GM19240 (cell line): Measurements from ENCODE around the gene HLCS.

Experiments
- DNase-seq: peaks from one replicate; pipeline ENCODE4 v3.0.0; 2011; ENCODE audit warnings: low spot score; ENCODE audit not compliant: insufficient read length

Gene HLCS

DNA sequence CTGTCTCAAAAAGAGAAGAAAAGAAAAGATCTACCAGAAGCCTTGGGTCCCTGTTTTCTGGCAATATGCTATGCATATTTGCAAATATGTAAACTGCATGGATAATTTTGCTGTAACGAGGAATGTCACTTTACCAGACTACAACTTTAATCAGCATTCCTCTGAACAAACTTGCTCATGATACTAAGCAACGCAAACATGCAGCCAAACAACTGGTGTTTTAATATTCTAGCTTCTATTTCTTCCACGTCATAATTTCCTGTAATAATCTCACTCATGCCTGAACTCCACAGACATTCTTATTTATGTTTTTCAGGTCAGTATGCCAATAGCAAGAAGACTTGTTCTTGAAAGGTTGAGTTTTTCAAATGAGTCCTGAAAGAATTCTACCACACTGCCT, 153.4 kb downstream of the HLCS start:
- DNase-seq = no peak

DNA sequence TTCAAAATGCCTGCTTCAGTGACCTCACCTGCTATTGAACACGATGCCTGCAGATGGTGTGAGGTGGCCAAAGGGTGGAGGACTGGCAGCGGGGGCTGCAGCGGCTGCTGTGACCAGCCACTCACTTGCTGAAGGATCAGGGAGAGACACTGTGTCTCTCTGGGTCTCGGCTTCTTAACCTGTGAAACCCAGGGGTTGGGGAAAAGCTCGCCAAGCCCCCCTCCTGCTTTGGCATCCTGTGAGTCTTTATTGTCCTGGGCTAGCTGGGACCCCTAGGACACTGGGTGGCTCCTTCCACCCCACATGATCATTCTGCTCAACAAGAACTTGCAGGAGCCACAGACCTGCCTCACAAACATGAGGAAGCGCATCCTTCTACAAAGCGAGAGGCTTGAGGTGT, 154.7 kb downstream of the HLCS start:
- no peak for DNase-seq

DNA sequence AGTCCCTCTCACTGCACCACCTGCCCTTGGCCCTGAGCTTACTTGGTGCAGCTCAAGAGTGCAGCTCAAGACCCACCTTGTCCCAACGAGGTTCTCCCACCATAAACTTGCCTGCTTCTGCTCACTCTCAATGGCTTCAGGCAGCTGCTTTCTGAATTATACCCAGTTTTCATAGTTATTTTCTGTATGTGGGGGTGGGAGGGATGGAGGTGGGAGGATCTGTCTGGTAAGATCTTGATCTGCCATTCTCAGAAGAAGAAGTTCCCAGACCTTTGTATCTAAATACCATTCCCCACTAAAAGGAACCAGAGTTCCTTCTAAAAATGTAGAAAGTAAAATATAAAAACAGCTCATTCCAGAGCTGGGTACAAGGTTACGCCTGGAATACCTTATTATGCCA, 156.0 kb downstream of the HLCS start:
- DNase-seq = no peak

DNA sequence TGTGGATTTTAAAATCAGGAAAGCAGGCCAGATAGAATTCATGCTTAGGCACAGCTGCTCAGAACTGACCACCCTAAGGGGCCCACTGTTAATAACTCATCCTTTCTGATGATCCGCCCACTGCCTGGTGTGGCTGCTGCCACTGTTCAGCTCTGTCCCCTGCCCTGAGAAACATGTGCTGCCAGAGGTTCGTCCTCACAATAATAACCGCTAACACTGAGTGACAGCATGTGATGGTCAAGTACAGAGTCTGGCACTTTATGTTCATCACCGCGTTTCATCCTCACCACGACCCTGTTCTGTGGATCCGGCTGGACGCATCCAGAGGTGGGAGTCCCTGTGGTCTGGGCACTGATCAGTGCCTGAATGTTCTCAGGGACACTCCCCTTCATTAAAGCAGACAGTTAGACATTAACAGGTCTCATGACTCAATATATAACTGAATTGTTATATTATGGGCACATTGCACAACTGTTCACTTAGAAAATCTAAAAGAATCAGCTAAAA, 159.0 kb downstream of the HLCS start:
- DNase-seq = no peak

DNA sequence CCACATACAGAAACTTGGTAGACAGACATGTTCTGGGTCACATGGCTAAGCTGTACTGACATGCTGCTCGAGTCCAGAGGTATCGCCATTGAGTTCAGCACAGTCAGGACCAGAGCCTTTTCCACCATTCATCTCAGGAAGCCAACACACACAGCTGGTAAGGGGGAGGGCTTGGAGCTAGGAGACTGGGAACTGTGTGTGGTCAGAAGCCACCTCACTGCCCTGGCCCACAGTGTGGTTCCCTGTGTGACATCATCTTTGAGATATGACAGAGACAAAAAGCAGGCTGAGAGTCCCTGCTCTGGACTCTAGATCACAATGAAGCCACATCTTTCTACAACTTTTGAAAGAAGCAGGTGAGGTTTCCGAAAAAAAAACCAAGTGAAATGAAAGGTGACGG, 160.4 kb downstream of the HLCS start:
- DNase-seq = no peak

DNA sequence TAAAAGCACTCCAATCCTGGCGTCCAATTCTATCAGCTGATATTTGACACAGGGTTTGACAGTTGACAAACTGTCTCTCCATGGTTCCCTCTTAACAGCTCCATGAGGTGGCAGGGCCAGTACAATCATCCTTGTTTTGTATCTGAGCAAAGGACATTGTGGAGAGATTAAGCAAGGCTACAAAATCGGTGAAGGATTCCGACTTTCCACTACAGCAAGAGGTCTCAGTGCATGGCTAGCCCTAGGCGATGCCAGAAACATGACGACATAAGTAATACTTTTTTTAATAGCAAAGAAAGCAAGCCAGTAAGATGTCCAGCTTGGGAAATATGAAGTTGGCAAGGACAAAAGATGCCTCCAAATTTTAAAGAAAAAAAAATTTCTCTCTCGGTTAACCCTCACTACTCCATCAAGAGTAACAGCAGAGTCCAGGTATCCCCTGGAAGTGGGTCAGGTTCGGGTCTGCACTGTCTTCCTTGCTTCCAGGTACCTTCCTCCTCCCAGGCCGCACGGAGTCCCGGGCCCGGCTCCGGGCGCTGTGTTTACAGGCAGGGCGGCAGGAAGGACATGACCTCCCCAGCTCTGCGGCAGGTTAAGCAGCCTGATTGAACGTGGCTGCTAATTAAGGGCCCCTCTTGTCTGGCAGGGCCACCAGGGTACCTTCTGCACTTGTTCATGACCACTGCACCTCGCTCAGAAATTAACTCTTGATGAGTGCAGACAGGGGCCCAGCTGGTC, 161.4 kb downstream of the HLCS start:
- DNase-seq = no peak

DNA sequence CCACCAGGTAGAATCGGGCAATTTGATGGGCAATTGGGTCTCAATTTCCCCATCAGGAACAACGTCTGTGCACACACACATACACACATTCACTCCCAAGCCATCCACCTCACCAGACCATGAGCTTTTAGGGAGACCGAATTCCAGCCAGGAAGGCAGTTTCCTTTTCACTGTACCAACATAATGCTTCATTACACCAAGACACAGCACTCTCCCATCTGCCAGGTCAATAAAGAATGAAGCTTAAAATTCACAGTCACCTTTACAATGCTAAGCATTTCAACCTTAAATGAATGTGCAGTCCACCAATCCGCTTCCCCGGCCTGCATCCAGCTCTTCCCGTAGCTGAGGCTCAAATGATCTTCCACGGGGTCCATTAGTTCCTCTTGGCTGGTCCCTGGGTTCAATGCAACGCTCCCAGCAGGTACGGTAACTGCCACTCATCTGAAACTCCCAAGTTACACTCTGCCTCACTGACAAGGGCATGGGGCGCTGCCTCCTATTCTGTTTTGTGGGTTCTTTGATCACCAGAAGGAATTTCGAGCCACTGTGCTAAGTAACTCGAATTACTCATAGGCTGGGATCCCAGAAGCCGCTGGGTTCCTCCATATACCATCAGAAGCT, 162.5 kb downstream of the HLCS start:
- DNase-seq = no peak

DNA sequence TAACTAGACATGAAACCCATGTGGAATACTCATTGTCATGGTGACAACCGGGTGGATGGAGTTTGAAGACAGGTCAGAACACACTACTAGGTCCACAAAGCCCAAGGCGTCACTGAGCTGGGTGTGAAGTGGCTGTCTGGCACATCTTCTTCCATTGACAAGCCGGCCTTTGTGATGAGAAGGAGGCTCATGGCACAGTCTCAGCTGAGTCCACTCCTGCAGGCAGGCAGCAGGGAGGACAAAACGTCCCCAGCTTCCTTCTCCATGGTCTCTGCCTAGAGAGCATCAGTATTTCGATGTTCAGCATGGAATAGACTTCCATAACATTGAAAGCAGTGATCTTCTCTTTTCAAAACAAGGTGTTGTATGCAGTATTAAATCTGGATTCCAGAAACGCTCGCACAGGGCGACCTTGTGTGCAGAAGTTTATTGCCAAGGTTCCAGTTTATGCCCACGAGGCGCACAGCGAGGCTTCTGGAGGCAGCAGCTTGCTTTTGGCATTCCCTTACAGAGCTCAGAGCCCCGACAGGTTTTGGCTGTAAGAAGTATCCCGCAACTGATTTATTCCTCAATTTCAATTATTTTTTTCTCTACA, 163.3 kb downstream of the HLCS start:
- no peak for DNase-seq

DNA sequence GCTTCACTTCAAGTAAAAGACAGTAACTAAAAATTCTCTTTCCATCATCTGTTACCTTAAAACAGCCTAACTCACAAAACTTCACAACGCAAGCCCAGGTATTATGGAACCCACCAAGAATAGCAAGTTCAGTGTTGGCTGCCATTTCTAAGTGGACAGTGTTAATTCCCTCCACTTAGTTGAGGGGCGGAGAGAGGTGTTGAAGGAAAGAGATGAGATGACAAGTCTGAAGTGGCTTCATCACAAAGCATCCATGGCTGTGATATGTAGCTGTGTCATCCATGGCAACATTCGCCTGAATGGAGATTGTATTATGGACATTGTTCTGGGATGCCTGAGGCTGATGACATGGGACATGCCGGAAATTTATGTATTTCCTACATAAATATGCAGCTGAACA, 165.7 kb downstream of the HLCS start:
- DNase-seq = no peak

DNA sequence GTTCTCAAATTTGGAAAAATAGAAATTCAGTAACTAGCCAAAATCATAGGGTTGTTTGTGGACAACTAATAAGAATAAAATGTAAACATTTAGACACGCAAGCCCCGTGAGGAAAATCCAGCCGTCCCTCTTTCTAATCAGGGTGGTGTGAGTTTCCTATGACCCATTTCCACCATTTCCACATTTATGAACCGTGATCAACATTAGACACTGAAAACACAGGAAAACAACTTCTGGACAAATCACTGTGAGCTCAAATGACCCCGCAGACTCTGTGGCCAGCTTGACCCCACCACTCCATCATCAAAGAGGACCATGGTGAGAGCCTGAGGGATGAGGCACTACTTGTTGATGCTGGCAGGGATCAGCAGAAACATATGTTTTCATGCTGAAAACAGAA, 166.6 kb downstream of the HLCS start:
- DNase-seq = no peak

DNA sequence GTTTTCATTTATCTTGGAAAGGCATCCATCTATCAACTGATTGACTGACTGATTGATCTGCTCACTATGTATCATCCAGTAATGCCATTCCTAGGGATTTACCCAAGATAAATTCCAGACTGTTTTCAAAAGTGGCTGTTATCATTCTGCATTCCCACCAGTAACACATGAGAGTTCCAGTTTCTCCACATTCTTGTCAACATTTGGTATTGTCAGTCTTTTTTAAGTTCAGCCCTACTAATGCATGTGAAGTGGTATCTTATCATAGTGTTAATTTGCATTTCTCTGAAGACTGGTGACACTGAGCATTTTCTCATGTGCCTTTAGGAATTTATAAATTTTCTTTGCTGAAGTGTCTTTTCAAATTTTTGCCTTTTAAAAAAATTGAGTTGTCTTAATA, 168.0 kb downstream of the HLCS start:
- no peak for DNase-seq

DNA sequence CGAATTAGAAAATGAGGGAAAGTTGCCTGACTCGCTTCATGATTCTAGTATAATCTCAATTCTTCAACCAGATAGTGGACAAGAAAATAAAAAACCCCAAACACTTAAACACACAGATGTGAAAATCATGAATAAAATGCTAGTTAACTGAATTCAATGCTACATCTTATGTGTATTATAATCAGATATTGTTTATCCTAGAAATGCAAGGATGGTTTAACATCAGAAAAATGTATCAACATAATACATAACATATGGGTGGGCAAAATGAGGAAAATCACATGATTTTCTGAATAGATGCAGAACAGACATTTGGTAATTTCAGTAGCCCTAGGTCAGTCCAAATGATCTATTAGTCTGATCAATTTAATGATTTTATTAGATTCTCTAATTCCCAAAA, 170.4 kb downstream of the HLCS start:
- DNase-seq = no peak

DNA sequence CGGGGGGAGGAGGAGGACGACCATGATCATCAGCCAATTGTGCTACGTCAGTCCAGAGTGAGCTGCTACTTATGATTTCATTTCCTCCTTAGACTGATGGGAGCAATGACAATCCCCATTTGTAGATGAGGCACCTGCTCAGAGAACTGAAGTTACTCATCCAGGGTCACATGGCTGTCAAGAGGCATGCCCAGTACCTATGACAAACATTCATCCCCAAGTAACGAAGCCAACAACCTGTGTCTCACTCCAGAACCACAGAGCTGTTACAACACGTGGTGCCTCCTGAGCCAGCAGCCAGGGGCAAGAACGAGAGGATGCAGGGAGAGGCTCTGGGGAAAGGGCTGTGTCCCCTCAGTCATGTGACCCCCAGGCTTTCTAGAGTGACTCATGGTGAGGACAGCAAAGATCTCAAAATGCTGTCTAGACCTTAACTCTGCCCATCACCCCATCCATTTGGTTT, 173.9 kb downstream of the HLCS start:
- no peak for DNase-seq

DNA sequence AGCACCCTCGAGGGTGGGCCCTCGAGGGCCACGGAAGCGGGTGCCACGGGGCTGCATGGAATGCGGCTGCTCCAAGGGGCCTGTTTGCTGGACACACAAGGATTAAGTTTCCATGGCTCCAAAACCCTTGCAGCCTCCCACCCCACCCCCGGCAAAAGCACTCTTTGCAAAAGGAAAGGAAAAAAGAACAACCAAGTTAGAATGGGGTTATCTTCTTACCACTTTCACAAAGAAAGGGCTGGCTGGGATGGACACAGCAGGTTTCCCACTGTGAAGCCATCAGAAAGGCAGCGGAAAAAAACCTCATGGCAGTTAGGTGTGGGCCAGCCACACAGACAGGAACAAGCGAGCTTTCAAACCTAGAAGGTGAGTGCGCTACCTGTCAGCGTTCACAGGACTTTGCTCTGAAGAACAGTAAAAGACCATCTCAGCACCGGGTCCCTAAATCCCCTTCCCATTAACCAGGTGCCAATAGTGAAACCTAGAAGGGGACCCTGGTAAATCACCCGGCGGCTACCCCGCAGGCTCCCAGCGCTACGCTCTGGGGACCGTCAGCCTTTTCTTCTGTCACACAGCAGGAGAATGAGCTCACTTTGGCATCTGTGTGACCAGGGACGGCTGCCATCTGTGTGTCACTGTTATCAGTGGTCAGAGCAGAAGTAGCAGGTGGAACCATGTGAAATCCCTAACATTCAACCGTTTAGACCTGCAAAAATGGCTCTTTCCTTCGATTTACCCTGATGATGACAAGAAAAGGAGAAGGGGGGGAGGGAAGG, 174.6 kb downstream of the HLCS start:
- no peak for DNase-seq

DNA sequence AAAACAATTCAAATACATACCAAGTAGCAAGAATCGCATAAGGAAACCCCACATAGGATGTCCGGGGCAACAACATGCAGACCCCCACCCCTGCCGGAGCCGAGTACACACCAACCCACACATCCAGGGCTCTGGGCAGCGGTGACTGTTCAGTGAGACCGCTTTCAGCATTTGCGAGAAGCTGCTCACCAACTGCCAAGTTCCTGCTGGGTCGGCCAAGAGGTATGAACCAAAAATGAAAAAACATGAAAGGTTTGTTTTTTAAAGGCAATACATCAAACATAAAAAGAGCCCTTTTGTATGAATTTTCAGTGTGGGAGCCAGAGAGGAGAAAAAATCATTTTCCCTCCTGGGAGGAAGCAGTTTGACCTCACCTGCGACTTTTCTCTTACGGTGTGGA, 175.3 kb downstream of the HLCS start:
- DNase-seq = no peak

DNA sequence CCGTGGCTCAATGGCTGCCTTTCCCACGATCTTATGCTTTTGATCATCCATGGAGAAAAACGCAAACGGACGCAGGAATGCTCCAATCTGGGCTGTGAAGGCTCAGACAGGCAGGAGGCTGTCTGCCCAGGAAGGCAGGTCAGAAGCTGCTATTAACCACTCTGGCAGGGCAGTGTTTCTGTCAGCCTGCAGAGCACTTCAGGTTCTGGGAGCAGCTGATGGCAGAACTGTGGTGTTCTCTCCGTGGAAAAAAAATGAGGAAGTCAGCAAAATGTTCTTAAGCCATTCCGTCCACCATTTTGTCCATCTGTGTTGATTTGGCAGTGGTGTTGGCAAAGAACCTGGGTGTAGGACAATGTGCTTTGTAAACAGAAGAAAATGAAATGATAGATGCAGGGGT, 175.9 kb downstream of the HLCS start:
- DNase-seq = no peak

DNA sequence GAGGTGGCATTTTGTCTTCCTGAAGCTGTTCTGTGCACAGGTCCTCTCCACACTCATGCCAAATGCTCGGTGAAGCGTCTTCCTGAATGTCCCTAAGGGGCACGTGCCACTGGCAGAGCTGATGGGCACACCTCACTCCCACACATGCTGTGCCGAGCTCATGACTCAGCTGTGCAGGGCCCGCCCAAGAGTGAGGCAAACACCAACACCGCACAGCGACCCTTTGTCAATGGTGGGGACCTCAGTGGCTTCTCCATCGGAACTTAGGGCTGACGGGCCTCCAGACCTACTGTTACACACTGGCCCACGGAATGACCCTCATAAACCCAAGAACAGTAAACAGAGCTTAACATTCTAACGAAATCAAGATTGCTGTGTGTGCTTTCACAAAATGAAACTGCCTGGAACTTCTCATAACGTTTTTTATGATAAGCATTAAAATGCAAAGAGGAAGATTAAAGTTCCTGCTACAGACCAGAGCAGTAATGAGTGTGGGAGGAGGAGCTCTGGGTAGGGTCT, 178.3 kb downstream of the HLCS start:
- no peak for DNase-seq

DNA sequence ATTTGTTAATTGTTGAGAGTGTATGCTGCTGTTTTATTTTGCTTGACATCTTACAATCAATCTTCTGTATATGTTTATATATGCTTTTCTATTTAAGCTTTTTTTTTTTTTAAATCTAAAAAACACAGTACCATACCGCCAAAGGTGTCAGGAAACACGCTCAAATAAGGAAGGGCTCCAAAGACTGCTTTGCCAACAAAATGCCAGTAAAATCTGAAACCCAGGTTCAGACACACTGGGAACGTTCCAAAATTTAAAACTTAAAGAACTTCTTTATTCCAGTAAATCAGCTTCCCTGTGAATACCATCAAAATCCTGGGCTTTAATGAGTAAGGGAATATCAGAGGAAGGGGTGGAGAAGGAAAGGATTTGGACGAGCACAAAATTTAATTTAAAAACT, 180.3 kb downstream of the HLCS start:
- DNase-seq = no peak

DNA sequence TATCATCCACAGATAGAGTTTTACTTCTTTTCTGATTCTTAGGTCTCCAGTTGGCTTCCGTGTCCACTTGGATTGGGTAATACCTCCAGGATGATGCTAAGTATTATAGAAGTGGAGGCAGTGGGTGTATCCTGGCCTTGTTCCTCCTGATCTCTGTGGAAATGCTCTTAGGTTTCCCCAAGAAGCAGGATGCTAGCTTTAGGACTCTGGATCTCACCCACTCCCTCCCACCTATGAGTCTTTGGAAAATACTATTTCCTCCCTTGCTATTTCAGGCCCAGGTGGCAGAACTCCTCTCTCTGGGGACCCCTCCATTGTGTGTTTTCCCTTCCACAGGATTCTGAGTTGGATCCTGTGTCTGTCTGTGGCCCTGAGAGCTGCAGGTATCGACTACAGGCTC, 180.9 kb downstream of the HLCS start:
- no peak for DNase-seq

DNA sequence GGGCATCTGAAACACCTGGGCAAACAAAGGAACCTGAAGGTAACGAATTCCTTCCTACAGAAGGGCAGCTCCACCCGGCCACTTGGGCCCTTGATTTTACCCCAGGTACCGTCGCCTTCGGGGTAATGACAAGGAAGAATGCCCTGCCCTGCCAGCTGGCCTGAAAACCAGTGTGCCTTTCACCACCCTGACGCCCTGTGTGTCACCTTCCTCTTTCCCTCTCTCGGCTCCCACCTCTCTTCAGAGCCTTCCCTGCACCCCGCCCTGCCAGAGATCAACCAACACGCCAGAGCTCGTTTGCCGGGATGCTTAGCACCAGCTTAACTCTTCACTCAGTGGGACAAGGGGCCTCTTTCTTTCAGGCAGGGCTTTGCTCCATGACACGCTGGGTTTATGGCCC, 181.5 kb downstream of the HLCS start:
- no peak for DNase-seq

DNA sequence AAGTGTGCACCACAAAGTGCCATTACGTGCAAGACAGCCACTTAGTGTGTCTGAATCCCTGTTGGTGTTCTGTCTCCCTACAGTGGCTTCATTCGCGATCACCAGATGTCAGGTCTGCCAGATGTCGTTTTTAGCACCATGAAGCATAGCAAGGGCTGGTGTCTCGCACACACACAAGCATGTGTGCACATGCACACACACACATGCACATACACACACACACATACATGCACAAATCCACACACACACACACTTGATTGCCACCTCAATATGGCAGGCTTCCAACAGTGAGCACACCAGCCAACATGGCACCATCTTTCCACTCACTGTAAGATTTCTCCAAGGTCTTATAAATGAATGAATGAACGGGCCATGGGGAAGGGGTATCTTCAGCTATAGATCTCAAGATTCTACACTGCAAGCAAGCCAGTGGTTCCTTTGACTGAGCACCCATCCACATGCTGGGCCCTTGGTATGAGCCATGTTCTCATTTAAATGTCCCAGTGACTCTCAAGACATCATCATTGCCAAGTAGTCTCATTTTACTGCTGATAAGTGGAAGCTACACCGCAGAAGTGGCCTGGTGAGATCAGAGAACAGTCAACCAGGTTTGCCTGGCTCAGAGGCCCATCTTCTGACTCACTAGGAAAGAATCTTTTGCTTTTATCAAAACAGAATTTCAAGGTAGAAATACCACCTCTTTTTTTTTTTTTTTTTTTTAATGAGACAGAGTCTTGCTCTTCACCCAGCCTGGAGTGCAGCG, 182.7 kb downstream of the HLCS start:
- DNase-seq = no peak
